Fibroblast of mammary gland (primary cell): Measurements from ENCODE around the gene ERBB2.

ENCODE experiments used
- DNase-seq: peaks from one replicate; pipeline ENCODE4 v3.0.0-alpha.2; 2010; ENCODE audit warnings: low read depth
- H3K4me3 ChIP-seq: 2 replicates; pipeline ENCODE4 v1.5.1; 2011; ENCODE audit warnings: low read depth, mild to moderate bottlenecking, low read length, moderate library complexity; ENCODE audit not compliant: control insufficient read depth
- CTCF ChIP-seq: conservative IDR thresholded peaks from 2 replicates; pipeline ENCODE4 v1.5.1; 2011; ENCODE audit warnings: low read depth, low read length, inconsistent platforms; ENCODE audit not compliant: control insufficient read depth, insufficient read depth

Gene ERBB2

GRCh38 chr17:39655105-39655504, 44.8 kb upstream of the ERBB2 start:
- H3K4me3 ChIP-seq, result no peak overlapping the region
- DNase-seq, result no peak
- TF ChIP-seq CTCF, result no peak

GRCh38 chr17:39658346-39658745, 41.5 kb upstream of the ERBB2 start:
- TF ChIP-seq CTCF, result no peak
- no peak for DNase-seq
- H3K4me3 ChIP-seq, result no peak overlapping the region

- no peak for DNase-seq
- no peak overlapping the region for H3K4me3 ChIP-seq
- no peak for TF ChIP-seq CTCF
These were observed 41.1 kb upstream of the ERBB2 start for GRCh38 chr17:39658760-39659159.

- H3K4me3 ChIP-seq, result no peak overlapping the region
- TF ChIP-seq CTCF, result no peak
- no peak for DNase-seq
These were observed 40.4 kb upstream of the ERBB2 start for GRCh38 chr17:39659279-39660010.

- H3K4me3 ChIP-seq, result no peak overlapping the region
- DNase-seq, result no peak
- no peak for TF ChIP-seq CTCF
These were observed 39.9 kb upstream of the ERBB2 start for GRCh38 chr17:39660011-39660360.

GRCh38 chr17:39660397-39661385, 39.2 kb upstream of the ERBB2 start:
- TF ChIP-seq CTCF, result no peak
- DNase-seq, result no peak
- no peak overlapping the region for H3K4me3 ChIP-seq
